B cell (primary cell): Measurements from ENCODE around the gene XXYLT1. TPM values are rescaled to one million over a fixed set of nuclear protein-coding genes. Genes with fewer than 3 reads are reported as not detected.

ENCODE experiments used
- ATAC-seq: fragments of 200-7000 bp; cut with Tn5 transposase; one replicate; pipeline ENCODE4 v1.10.0; 2021; ENCODE audit warnings: low read depth, mild to moderate bottlenecking, moderate number of reproducible peaks, moderate library complexity
- CTCF ChIA-PET: fragments of 350-600 bp; sonication (Branson Sonifier 250); formaldehyde crosslinking; loops from one replicate; lab custom pipeline; 2021; ENCODE audit warnings: antibody characterized with exemption, inconsistent platforms; lab: Charles Lee
- POLR2A ChIA-PET: fragments of 350-600 bp; sonication (Branson Sonifier 250); formaldehyde crosslinking; loops from one replicate; lab custom pipeline; 2021; ENCODE audit warnings: antibody characterized with exemption; lab: Charles Lee
- DNase-seq: peaks from one replicate; pipeline ENCODE4 v3.0.0; 2013
- H2AFZ ChIP-seq: 2 replicates; pipeline ENCODE4 v1.6.1; 2012; ENCODE audit warnings: mild to moderate bottlenecking, low read depth, low read length; ENCODE audit not compliant: insufficient read depth, poor library complexity, severe bottlenecking
- H3K27ac ChIP-seq, 2 donors: 1 replicate in 1 of 2; 2 replicates in 1 of 2; pipeline ENCODE4 v1.5.1; 2012 to 2013; ENCODE audit warnings: low read length in 2 of 2, mild to moderate bottlenecking in 2 of 2, moderate library complexity in 1 of 2
- H3K27me3 ChIP-seq, 4 experiments: fragments of 200-600 bp in 1 of 4; sonication (generic) in 1 of 4; replicated peaks in 1 of 4; 1 replicate in 2 of 4; 2 replicates in 2 of 4; pipeline versions ENCODE4 v1.6.1 to v1.7.0; 2013 to 2016; ENCODE audit warnings: low read length in 3 of 4, mild to moderate bottlenecking in 2 of 4, mixed read lengths in 1 of 4, moderate library complexity in 1 of 4; ENCODE audit not compliant: insufficient read depth in 4 of 4, control insufficient read depth in 3 of 4; ENCODE audit errors: control extremely low read depth in 1 of 4
- H3K36me3 ChIP-seq, 2 experiments: replicated peaks in 1 of 2; 1 replicate in 1 of 2; 2 replicates in 1 of 2; pipeline versions ENCODE4 v1.6.1 to v1.7.1; 2013; ENCODE audit warnings: low read length in 1 of 2; ENCODE audit not compliant: insufficient read depth in 2 of 2, control insufficient read depth in 1 of 2; ENCODE audit errors: control extremely low read depth in 1 of 2, extremely low read depth in 1 of 2
- H3K4me1 ChIP-seq, 2 donors: fragments of 200-600 bp in 1 of 2; sonication (generic) in 1 of 2; 1 replicate in 1 of 2; 2 replicates in 1 of 2; pipeline versions ENCODE4 v1.5.1 to v1.6.1; 2013 to 2017; ENCODE audit warnings: low read length in 2 of 2; ENCODE audit not compliant: control insufficient read depth in 2 of 2, insufficient read depth in 2 of 2
- H3K4me2 ChIP-seq: replicated peaks from 2 replicates; pipeline ENCODE3; 2012; ENCODE audit warnings: mild to moderate bottlenecking, low read depth, low read length; ENCODE audit not compliant: poor library complexity, severe bottlenecking
- H3K4me3 ChIP-seq, 5 experiments: fragments of 200-600 bp in 1 of 5; sonication (generic) in 1 of 5; 1 replicate in 3 of 5; 2 replicates in 2 of 5; pipeline versions ENCODE4 v1.5.1 to v1.7.0; 2011 to 2016; ENCODE audit warnings: low read length in 4 of 5, mild to moderate bottlenecking in 4 of 5, low read depth in 2 of 5, control low read depth in 1 of 5, moderate library complexity in 1 of 5; ENCODE audit not compliant: insufficient read depth in 1 of 5; ENCODE audit errors: control extremely low read depth in 1 of 5, extremely low read depth in 1 of 5
- H3K79me2 ChIP-seq: fragments of 200-600 bp; sonication (generic); one replicate; pipeline ENCODE4 v1.6.0; 2016; ENCODE audit warnings: low read length; ENCODE audit not compliant: control insufficient read depth, insufficient read depth
- H3K9ac ChIP-seq: fragments of 200-600 bp; sonication (generic); 2 replicates; pipeline ENCODE4 v1.6.1; 2017; ENCODE audit warnings: mild to moderate bottlenecking, low read length, moderate library complexity
- H3K9me3 ChIP-seq, 3 donors: one replicate each; pipeline versions ENCODE4 v1.6.1 to v1.7.1; 2013; ENCODE audit warnings: low read length in 2 of 3; ENCODE audit not compliant: control insufficient read depth in 2 of 3, insufficient read depth in 1 of 3; ENCODE audit errors: control extremely low read depth in 1 of 3
- H4K20me1 ChIP-seq: 2 replicates; pipeline ENCODE4 v1.6.0; 2012; ENCODE audit warnings: mild to moderate bottlenecking, low read length; ENCODE audit not compliant: insufficient read depth, control insufficient read depth, poor library complexity, severe bottlenecking
- H3K27ac Mint-ChIP-seq: one replicate; pipeline ENCODE4 v1.8.0; 2021; ENCODE audit warnings: mixed read lengths
- H3K27me3 Mint-ChIP-seq: one replicate; pipeline ENCODE4 v1.8.0; 2021; ENCODE audit warnings: mixed read lengths
- H3K4me1 Mint-ChIP-seq: one replicate; pipeline ENCODE4 v1.8.0; 2021; ENCODE audit warnings: mixed read lengths
- H3K4me3 Mint-ChIP-seq: one replicate; pipeline ENCODE4 v1.8.0; 2021; ENCODE audit warnings: mixed read lengths
- H3K9me3 Mint-ChIP-seq: one replicate; pipeline ENCODE4 v1.8.0; 2022; ENCODE audit warnings: mixed read lengths; ENCODE audit not compliant: insufficient read depth
- EZH2 ChIP-seq: IDR thresholded peaks from 2 replicates; pipeline ENCODE4 v1.6.1; 2012; ENCODE audit warnings: borderline replicate concordance, low read depth, mild to moderate bottlenecking, moderate library complexity, low read length; ENCODE audit not compliant: insufficient read depth, poor library complexity, severe bottlenecking
- WGBS: methylation state at CpG from one replicate; pipeline ENCODE4 v1.1.5; 2013; ENCODE audit warnings: missing lambda C conversion rate; ENCODE audit not compliant: insufficient coverage; 5-methylcytosine and 5-hydroxymethylcytosine counted together
- intact Hi-C: fragments of 100-400 bp; cut with micrococcal nuclease; formaldehyde crosslinking; loops from one replicate; pipeline ENCODE4 v1.10.0; 2022
- polyA plus RNA-seq: library from polyadenylated mRNA; depleted of rRNA; stranded (reverse); fragments of >200 nt; gene quantifications from 2 replicates; pipeline ENCODE4 v1.2.3, GENCODE V29; 2012
- total RNA-seq, 2 donors: library from RNA; stranded (reverse); fragments of 120-200 nt in 1 of 2; gene quantifications; 1 replicate in 1 of 2; 2 replicates in 1 of 2; pipeline versions ENCODE4 v1.2.3 to v1.2.4, GENCODE V29; 2013 to 2022
- TF ChIP-seq, protein P1 (sequence below): fragments of 200-600 bp; IDR thresholded peaks from one replicate; pipeline ENCODE4 v1.8.0; 2022; ENCODE audit warnings: antibody characterized with exemption, mild to moderate bottlenecking

The XXYLT1 gene
- total and polyA plus RNA-seq, 2 donors (not counting 1 experiment from before 2014, with no cell fraction given) = 2.6 to 11.2 TPM

- H3K4me1 Mint-ChIP-seq = peaks cover 15% of the 10 kb centered on the region
- POLR2A ChIA-PET = no interaction called here
- CTCF ChIA-PET = no interaction called here
- no peaks in the 10 kb centered on the region for H3K79me2 ChIP-seq
- H3K4me3 ChIP-seq = no peak overlapping the region
- no peak overlapping the region for H3K4me2 ChIP-seq
- peaks cover 0 to 26% of the 10 kb centered on the region in 2 donors for H3K4me1 ChIP-seq
- H3K27ac Mint-ChIP-seq = no peak overlapping the region
- ATAC-seq = no peak
- no peak overlapping the region for H3K4me3 Mint-ChIP-seq
- WGBS = 85% methylated on average over 10 of the region's 16 CpGs
- H4K20me1 ChIP-seq = no peaks in the 10 kb centered on the region
- H3K27ac ChIP-seq = no peak overlapping the region
- H3K36me3 ChIP-seq = no peaks in the 10 kb centered on the region
- H3K9ac ChIP-seq = no peak overlapping the region
- no peaks in the 10 kb centered on the region for H3K27me3 Mint-ChIP-seq
- no peaks in the 10 kb centered on the region for H3K27me3 ChIP-seq
- H2AFZ ChIP-seq = no peak overlapping the region
- H3K9me3 Mint-ChIP-seq = no peaks in the 10 kb centered on the region
- TF ChIP-seq, protein P1, sequence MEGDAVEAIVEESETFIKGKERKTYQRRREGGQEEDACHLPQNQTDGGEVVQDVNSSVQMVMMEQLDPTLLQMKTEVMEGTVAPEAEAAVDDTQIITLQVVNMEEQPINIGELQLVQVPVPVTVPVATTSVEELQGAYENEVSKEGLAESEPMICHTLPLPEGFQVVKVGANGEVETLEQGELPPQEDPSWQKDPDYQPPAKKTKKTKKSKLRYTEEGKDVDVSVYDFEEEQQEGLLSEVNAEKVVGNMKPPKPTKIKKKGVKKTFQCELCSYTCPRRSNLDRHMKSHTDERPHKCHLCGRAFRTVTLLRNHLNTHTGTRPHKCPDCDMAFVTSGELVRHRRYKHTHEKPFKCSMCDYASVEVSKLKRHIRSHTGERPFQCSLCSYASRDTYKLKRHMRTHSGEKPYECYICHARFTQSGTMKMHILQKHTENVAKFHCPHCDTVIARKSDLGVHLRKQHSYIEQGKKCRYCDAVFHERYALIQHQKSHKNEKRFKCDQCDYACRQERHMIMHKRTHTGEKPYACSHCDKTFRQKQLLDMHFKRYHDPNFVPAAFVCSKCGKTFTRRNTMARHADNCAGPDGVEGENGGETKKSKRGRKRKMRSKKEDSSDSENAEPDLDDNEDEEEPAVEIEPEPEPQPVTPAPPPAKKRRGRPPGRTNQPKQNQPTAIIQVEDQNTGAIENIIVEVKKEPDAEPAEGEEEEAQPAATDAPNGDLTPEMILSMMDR = no peak
- TF ChIP-seq EZH2 = no peak
- DNase-seq = no peak
- no peaks in the 10 kb centered on the region for H3K9me3 ChIP-seq
- intact Hi-C loops = no loop called here
Measured at GRCh38 chr3:195041871-195042742, 228.9 kb downstream of the XXYLT1 start.

DNA sequence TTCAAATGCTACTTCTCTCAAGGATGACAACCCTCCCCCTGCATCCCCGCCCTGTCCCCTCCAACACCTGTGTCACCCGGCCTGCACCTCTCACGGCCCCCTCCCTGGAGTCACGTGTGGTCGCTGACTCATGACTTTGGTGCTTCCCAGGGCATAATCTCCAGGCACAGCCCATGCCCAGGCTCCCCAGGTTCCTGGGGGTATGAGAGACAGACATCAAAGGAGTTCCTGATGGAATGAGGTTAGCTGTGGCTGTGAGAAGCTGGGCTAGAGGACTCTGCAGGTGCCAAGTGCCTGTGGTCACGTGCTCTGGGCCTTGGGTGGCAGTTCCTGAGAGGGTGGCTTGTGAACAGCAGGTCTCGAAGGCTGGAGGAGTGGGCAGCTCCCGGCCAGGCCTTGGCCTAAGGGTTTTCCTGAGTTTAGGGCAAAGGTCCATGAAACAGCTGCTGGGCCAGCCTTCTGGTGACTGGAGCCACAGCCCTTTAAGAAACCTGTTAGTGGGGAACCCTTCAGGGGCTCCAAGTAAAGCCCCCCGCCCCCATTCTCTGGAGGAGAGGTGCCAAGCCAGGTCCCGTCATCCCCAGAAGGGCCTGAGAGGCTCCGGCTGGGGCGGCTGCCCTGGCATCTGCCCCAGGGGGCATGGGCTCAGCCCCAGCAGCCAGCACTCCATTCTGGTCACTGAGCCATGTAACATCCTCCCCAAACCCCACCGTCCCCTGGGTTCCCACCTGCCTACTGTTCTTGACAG, 230.0 kb downstream of the XXYLT1 start:
- H3K36me3 ChIP-seq = no peaks in the 10 kb centered on the region
- H4K20me1 ChIP-seq = no peaks in the 10 kb centered on the region
- Mint-ChIP-seq H3K27ac (no peak overlapping the region), H3K9me3 (no peaks in the 10 kb centered on the region), H3K4me1 (peaks cover 15% of the 10 kb centered on the region), H3K4me3 (no peak overlapping the region), H3K27me3 (no peaks in the 10 kb centered on the region)
- WGBS = 79% methylated on average over 10 of the region's 13 CpGs
- no peak overlapping the region for H3K4me2 ChIP-seq
- peaks cover 0 to 26% of the 10 kb centered on the region in 2 donors for H3K4me1 ChIP-seq
- no peaks in the 10 kb centered on the region for H3K27me3 ChIP-seq
- ChIA-PET POLR2A (interaction anchor here (0.7 to 1.5 kb wide), 2 partner anchors 10 to 95 kb away, joined by 3 to 6 read pairs; no protein-coding TSS in a partner anchor), CTCF (no interaction called here)
- H3K79me2 ChIP-seq = no peaks in the 10 kb centered on the region
- no peak overlapping the region for H3K9ac ChIP-seq
- H3K27ac ChIP-seq = no peak overlapping the region
- H3K4me3 ChIP-seq = no peak overlapping the region
- H3K9me3 ChIP-seq = no peaks in the 10 kb centered on the region
- no peak for DNase-seq
- no peak for TF ChIP-seq EZH2
- TF ChIP-seq, protein P1 = no peak
- intact Hi-C loops = no loop called here
- no peak overlapping the region for H2AFZ ChIP-seq
- ATAC-seq = no peak
